Activated naive CD8-positive, alpha-beta T cell treated with anti-CD3 and anti-CD28 coated beads, Interleukin-2, amount 50 U/mL, for 24 hours (primary cell): ENCODE data around the gene ADAMTS2.

ENCODE experiments used
- ATAC-seq: fragments of 150-1000 bp; cut with Tn5 transposase; one replicate; pipeline ENCODE4 v1.10.0; 2021
- DNase-seq: peaks from one replicate; pipeline ENCODE4 v3.0.0; 2021
- H3K27ac Mint-ChIP-seq: one replicate; pipeline ENCODE4 v1.8.0; 2021; ENCODE audit warnings: mild to moderate bottlenecking, mixed read lengths
- H3K27me3 Mint-ChIP-seq: one replicate; pipeline ENCODE4 v1.8.0; 2021; ENCODE audit warnings: mixed read lengths
- H3K36me3 Mint-ChIP-seq: one replicate; pipeline ENCODE4 v1.8.0; 2021; ENCODE audit warnings: low read depth, mixed read lengths
- H3K4me1 Mint-ChIP-seq: one replicate; pipeline ENCODE4 v1.8.0; 2021; ENCODE audit warnings: mixed read lengths
- H3K4me3 Mint-ChIP-seq: one replicate; pipeline ENCODE4 v1.8.0; 2021; ENCODE audit warnings: mild to moderate bottlenecking, moderate library complexity, mixed read lengths
- H3K9me3 Mint-ChIP-seq: one replicate; pipeline ENCODE4 v1.8.0; 2021; ENCODE audit warnings: mixed read lengths

ADAMTS2 gene

GRCh38 chr5:179253730-179254129, 91.5 kb downstream of the ADAMTS2 start:
- no peak for ATAC-seq
- Mint-ChIP-seq H3K4me1 (no peaks in the 10 kb centered on the region), H3K27ac (no peak overlapping the region), H3K36me3 (no peaks in the 10 kb centered on the region), H3K4me3 (no peak overlapping the region), H3K27me3 (peaks cover 5% of the 10 kb centered on the region), H3K9me3 (no peaks in the 10 kb centered on the region)
- DNase-seq, result no peak

GRCh38 chr5:179251276-179251969, 93.8 kb downstream of the ADAMTS2 start:
- Mint-ChIP-seq H3K36me3 (no peaks in the 10 kb centered on the region), H3K27ac (no peak overlapping the region), H3K27me3 (peaks cover 6% of the 10 kb centered on the region), H3K4me1 (no peaks in the 10 kb centered on the region), H3K4me3 (no peak overlapping the region), H3K9me3 (peaks cover 11% of the 10 kb centered on the region)
- DNase-seq, result no peak
- ATAC-seq, result no peak

GRCh38 chr5:179250561-179251225, 94.6 kb downstream of the ADAMTS2 start:
- Mint-ChIP-seq H3K36me3 (no peaks in the 10 kb centered on the region), H3K4me3 (no peak overlapping the region), H3K27ac (no peak overlapping the region), H3K27me3 (peaks cover 6% of the 10 kb centered on the region), H3K4me1 (no peaks in the 10 kb centered on the region), H3K9me3 (peaks cover 11% of the 10 kb centered on the region)
- DNase-seq (no peak), ATAC-seq (no peak)

- H3K9me3 Mint-ChIP-seq, result peaks cover 11% of the 10 kb centered on the region
These were observed 99.0 kb downstream of the ADAMTS2 start for GRCh38 chr5:179246227-179246626.

GRCh38 chr5:179245031-179245430, 100.2 kb downstream of the ADAMTS2 start:
- H3K4me1 Mint-ChIP-seq, result no peaks in the 10 kb centered on the region
- no peak for ATAC-seq
- H3K9me3 Mint-ChIP-seq, result peaks cover 11% of the 10 kb centered on the region

More at GRCh38 chr5:179246227-179246626, 99.0 kb downstream of the ADAMTS2 start:
- Mint-ChIP-seq H3K27me3 (peaks cover 6% of the 10 kb centered on the region), H3K4me1 (no peaks in the 10 kb centered on the region), H3K4me3 (no peak overlapping the region), H3K36me3 (no peaks in the 10 kb centered on the region), H3K27ac (no peak overlapping the region)
- ATAC-seq (no peak), DNase-seq (no peak)

GRCh38 chr5:179244044-179244443, 101.2 kb downstream of the ADAMTS2 start:
- Mint-ChIP-seq H3K4me1 (no peaks in the 10 kb centered on the region), H3K4me3 (no peak overlapping the region), H3K9me3 (peaks cover 11% of the 10 kb centered on the region), H3K27me3 (peaks cover 10% of the 10 kb centered on the region), H3K27ac (no peak overlapping the region), H3K36me3 (no peaks in the 10 kb centered on the region)
- no peak for DNase-seq
- no peak for ATAC-seq

More at GRCh38 chr5:179245031-179245430, 100.2 kb downstream of the ADAMTS2 start:
- no peak overlapping the region for H3K27ac Mint-ChIP-seq
- no peak overlapping the region for H3K4me3 Mint-ChIP-seq
- no peaks in the 10 kb centered on the region for H3K36me3 Mint-ChIP-seq
- no peak for DNase-seq
- H3K27me3 Mint-ChIP-seq, result peaks cover 6% of the 10 kb centered on the region

- DNase-seq (no peak), ATAC-seq (no peak)
- Mint-ChIP-seq H3K4me3 (no peak overlapping the region), H3K27me3 (peaks cover 10% of the 10 kb centered on the region), H3K9me3 (peaks cover 11% of the 10 kb centered on the region), H3K36me3 (no peaks in the 10 kb centered on the region), H3K27ac (no peak overlapping the region), H3K4me1 (no peaks in the 10 kb centered on the region)
These were observed 101.9 kb downstream of the ADAMTS2 start for GRCh38 chr5:179243333-179243732.

- no peaks in the 10 kb centered on the region for H3K4me1 Mint-ChIP-seq
- ATAC-seq (no peak), DNase-seq (no peak)
- H3K36me3 Mint-ChIP-seq, result no peaks in the 10 kb centered on the region
- peaks cover 10% of the 10 kb centered on the region for H3K27me3 Mint-ChIP-seq
- H3K4me3 Mint-ChIP-seq, result no peak overlapping the region
- H3K9me3 Mint-ChIP-seq, result peaks cover 11% of the 10 kb centered on the region
- H3K27ac Mint-ChIP-seq, result no peak overlapping the region
These were observed 102.6 kb downstream of the ADAMTS2 start for GRCh38 chr5:179242676-179243075.

- no peaks in the 10 kb centered on the region for H3K4me1 Mint-ChIP-seq
- H3K27me3 Mint-ChIP-seq, result peaks cover 8% of the 10 kb centered on the region
- H3K36me3 Mint-ChIP-seq, result no peaks in the 10 kb centered on the region
- DNase-seq (no peak), ATAC-seq (no peak)
- no peak overlapping the region for H3K27ac Mint-ChIP-seq
- peaks cover 2% of the 10 kb centered on the region for H3K9me3 Mint-ChIP-seq
- no peak overlapping the region for H3K4me3 Mint-ChIP-seq
These were observed 103.4 kb downstream of the ADAMTS2 start for GRCh38 chr5:179241764-179242370.

- DNase-seq, result no peak
- Mint-ChIP-seq H3K27me3 (peaks cover 8% of the 10 kb centered on the region), H3K27ac (no peak overlapping the region), H3K9me3 (no peaks in the 10 kb centered on the region), H3K4me1 (no peaks in the 10 kb centered on the region), H3K4me3 (no peak overlapping the region), H3K36me3 (no peaks in the 10 kb centered on the region)
- no peak for ATAC-seq
These were observed 104.1 kb downstream of the ADAMTS2 start for GRCh38 chr5:179241175-179241574.

- no peak for ATAC-seq
These were observed 104.7 kb downstream of the ADAMTS2 start for GRCh38 chr5:179240561-179240960.

GRCh38 chr5:179239256-179240135, 105.8 kb downstream of the ADAMTS2 start:
- peaks cover 8% of the 10 kb centered on the region for H3K27me3 Mint-ChIP-seq
- ATAC-seq (no peak), DNase-seq (no peak)
- H3K36me3 Mint-ChIP-seq, result no peaks in the 10 kb centered on the region
- no peak overlapping the region for H3K27ac Mint-ChIP-seq
- no peaks in the 10 kb centered on the region for H3K4me1 Mint-ChIP-seq
- no peak overlapping the region for H3K4me3 Mint-ChIP-seq
- H3K9me3 Mint-ChIP-seq, result no peaks in the 10 kb centered on the region

More at GRCh38 chr5:179240561-179240960, 104.7 kb downstream of the ADAMTS2 start:
- Mint-ChIP-seq H3K27me3 (peaks cover 8% of the 10 kb centered on the region), H3K36me3 (no peaks in the 10 kb centered on the region), H3K27ac (no peak overlapping the region), H3K4me3 (no peak overlapping the region), H3K4me1 (no peaks in the 10 kb centered on the region), H3K9me3 (no peaks in the 10 kb centered on the region)
- DNase-seq, result no peak

GRCh38 chr5:179238628-179238970, 106.7 kb downstream of the ADAMTS2 start:
- Mint-ChIP-seq H3K9me3 (no peaks in the 10 kb centered on the region), H3K4me3 (no peak overlapping the region), H3K36me3 (no peaks in the 10 kb centered on the region), H3K27ac (no peak overlapping the region), H3K27me3 (peaks cover 4% of the 10 kb centered on the region), H3K4me1 (no peaks in the 10 kb centered on the region)
- ATAC-seq (no peak), DNase-seq (no peak)

GRCh38 chr5:179237770-179238627, 107.3 kb downstream of the ADAMTS2 start:
- Mint-ChIP-seq H3K4me3 (no peak overlapping the region), H3K27me3 (peaks cover 4% of the 10 kb centered on the region), H3K4me1 (no peaks in the 10 kb centered on the region), H3K9me3 (no peaks in the 10 kb centered on the region), H3K27ac (no peak overlapping the region), H3K36me3 (no peaks in the 10 kb centered on the region)
- DNase-seq, result no peak
- ATAC-seq, result no peak
